GM19397 (cell line): ENCODE results near the gene CENPN.

Experiments used
- ATAC-seq: cut with Tn5 transposase; IDR thresholded peaks from one replicate; pipeline ENCODE4 v1.9.1; 2021; ENCODE audit warnings: mild to moderate bottlenecking, moderate library complexity; ENCODE audit not compliant: unreplicated experiment

The CENPN gene

GRCh38 chr16:80991792-80992430, 15.1 kb upstream of the CENPN start:
- ATAC-seq, result no peak

- ATAC-seq, result no peak
Measured at GRCh38 chr16:80992676-80993293, 14.2 kb upstream of the CENPN start.

- ATAC-seq, result no peak
Measured at GRCh38 chr16:80993307-80993706, 13.7 kb upstream of the CENPN start.

- no peak for ATAC-seq
Measured at GRCh38 chr16:80993834-80994233, 13.2 kb upstream of the CENPN start.

- ATAC-seq, result no peak
Measured at GRCh38 chr16:80994451-80994850, 12.6 kb upstream of the CENPN start.

- ATAC-seq, result no peak
Measured at GRCh38 chr16:80996688-80997138, 10.3 kb upstream of the CENPN start.

GRCh38 chr16:80997139-80997798, 9.7 kb upstream of the CENPN start:
- ATAC-seq, result peak; percentile 47

- ATAC-seq, result no peak
Measured at GRCh38 chr16:80997964-80998620, 8.9 kb upstream of the CENPN start.

GRCh38 chr16:81000873-81001272, 6.1 kb upstream of the CENPN start:
- ATAC-seq, result no peak

GRCh38 chr16:81001330-81001729, 5.7 kb upstream of the CENPN start:
- no peak for ATAC-seq

GRCh38 chr16:81003064-81003463, 4.0 kb upstream of the CENPN start:
- no peak for ATAC-seq

- no peak for ATAC-seq
Measured at GRCh38 chr16:81003610-81004460, 3.2 kb upstream of the CENPN start.

- no peak for ATAC-seq
Measured at GRCh38 chr16:81004646-81005353, 2.2 kb upstream of the CENPN start.

GRCh38 chr16:81005610-81006161, 1.3 kb upstream of the CENPN start:
- no peak for ATAC-seq

- peak; percentile 30 for ATAC-seq
Measured at GRCh38 chr16:81006211-81006812, 702 bp upstream of the CENPN start.

- no peak for ATAC-seq
Measured at GRCh38 chr16:81008505-81008789, 1.4 kb downstream of the CENPN start.

- ATAC-seq, result no peak
Measured at GRCh38 chr16:81012974-81013373, 6.0 kb downstream of the CENPN start.

- no peak for ATAC-seq
Measured at GRCh38 chr16:81014672-81015071, 7.7 kb downstream of the CENPN start.

- ATAC-seq, result no peak
Measured at GRCh38 chr16:81018496-81018895, 11.5 kb downstream of the CENPN start.

GRCh38 chr16:81026429-81026828, 19.4 kb downstream of the CENPN start:
- no peak for ATAC-seq
